Skeletal muscle satellite cell (primary cell): ENCODE results near the gene NOC2L.

Experiments used
- H3K27me3 ChIP-seq: 2 replicates; pipeline ENCODE4 v1.7.0; 2013; ENCODE audit warnings: low read length; ENCODE audit not compliant: control insufficient read depth, insufficient read depth
- H3K36me3 ChIP-seq: 2 replicates; pipeline ENCODE4 v1.7.0; 2013; ENCODE audit warnings: mild to moderate bottlenecking, control low read depth, low read length; ENCODE audit not compliant: insufficient read depth
- H3K4me1 ChIP-seq: 2 replicates; pipeline ENCODE4 v1.7.0; 2013; ENCODE audit warnings: low read length; ENCODE audit not compliant: control insufficient read depth, insufficient read depth
- H3K4me2 ChIP-seq: 2 replicates; pipeline ENCODE4 v1.7.0; 2013; ENCODE audit warnings: mild to moderate bottlenecking, low read length
- H3K4me3 ChIP-seq: 2 replicates; pipeline ENCODE4 v1.7.0; 2013; ENCODE audit warnings: low read length
- H3K9ac ChIP-seq: 2 replicates; pipeline ENCODE4 v1.7.0; 2013; ENCODE audit warnings: mild to moderate bottlenecking, low read depth, low read length, moderate library complexity
- H3K9me3 ChIP-seq: replicated peaks from 2 replicates; pipeline ENCODE4 v1.7.0; 2013; ENCODE audit warnings: mild to moderate bottlenecking, control low read depth, low read length

NOC2L gene

GRCh38 chr1:971751-972506 lies 12.9 kb upstream of the NOC2L start:
- H3K4me2 ChIP-seq, result no peak overlapping the region
- H3K9me3 ChIP-seq, result no peaks in the 10 kb centered on the region
- no peaks in the 10 kb centered on the region for H3K36me3 ChIP-seq
- no peak overlapping the region for H3K4me3 ChIP-seq
- no peak overlapping the region for H3K9ac ChIP-seq
- H3K4me1 ChIP-seq, result peaks cover 13% of the 10 kb centered on the region
- H3K27me3 ChIP-seq, result peaks cover 26% of the 10 kb centered on the region

GRCh38 chr1:970973-971730 lies 12.1 kb upstream of the NOC2L start:
- H3K36me3 ChIP-seq, result no peaks in the 10 kb centered on the region
- peaks cover 16% of the 10 kb centered on the region for H3K4me1 ChIP-seq
- H3K9me3 ChIP-seq, result no peaks in the 10 kb centered on the region
- H3K4me2 ChIP-seq, result no peak overlapping the region
- H3K9ac ChIP-seq, result no peak overlapping the region
- H3K4me3 ChIP-seq, result no peak overlapping the region
- H3K27me3 ChIP-seq, result peaks cover 26% of the 10 kb centered on the region

GRCh38 chr1:970242-970972 lies 11.4 kb upstream of the NOC2L start:
- H3K36me3 ChIP-seq, result no peaks in the 10 kb centered on the region
- H3K27me3 ChIP-seq, result peaks cover 21% of the 10 kb centered on the region
- no peak overlapping the region for H3K4me3 ChIP-seq
- H3K9me3 ChIP-seq, result no peaks in the 10 kb centered on the region
- no peak overlapping the region for H3K9ac ChIP-seq
- H3K4me1 ChIP-seq, result peaks cover 17% of the 10 kb centered on the region
- no peak overlapping the region for H3K4me2 ChIP-seq

- no peak overlapping the region for H3K4me3 ChIP-seq
- peaks cover 20% of the 10 kb centered on the region for H3K27me3 ChIP-seq
- H3K9ac ChIP-seq, result no peak overlapping the region
- H3K9me3 ChIP-seq, result no peaks in the 10 kb centered on the region
- H3K4me2 ChIP-seq, result no peak overlapping the region
- peaks cover 17% of the 10 kb centered on the region for H3K4me1 ChIP-seq
- H3K36me3 ChIP-seq, result no peaks in the 10 kb centered on the region
Measured at GRCh38 chr1:969260-969855, 10.3 kb upstream of the NOC2L start.

GRCh38 chr1:967466-968343 lies 8.6 kb upstream of the NOC2L start:
- Histone ChIP-seq H3K4me1 (peaks cover 17% of the 10 kb centered on the region), H3K9me3 (no peaks in the 10 kb centered on the region), H3K27me3 (peaks cover 16% of the 10 kb centered on the region), H3K36me3 (peaks cover 15% of the 10 kb centered on the region), H3K9ac (no peak overlapping the region), H3K4me3 (no peak overlapping the region), H3K4me2 (peak overlapping the region; percentile 100)

GRCh38 chr1:966704-967300 lies 7.7 kb upstream of the NOC2L start:
- peak overlapping the region; percentile 92 for H3K4me3 ChIP-seq
- H3K9me3 ChIP-seq, result no peaks in the 10 kb centered on the region
- peaks cover 22% of the 10 kb centered on the region for H3K36me3 ChIP-seq
- peaks cover 18% of the 10 kb centered on the region for H3K4me1 ChIP-seq
- H3K27me3 ChIP-seq, result peaks cover 10% of the 10 kb centered on the region
- H3K9ac ChIP-seq, result peak overlapping the region; percentile 78
- H3K4me2 ChIP-seq, result peak overlapping the region; percentile 100

GRCh38 chr1:966135-966703 lies 7.2 kb upstream of the NOC2L start, which contains the start of gene PLEKHN1:
TSS of gene PLEKHN1 (plus strand) at chr1:966482. CDS start at chr1:966532, 50 bp downstream.
- Histone ChIP-seq H3K4me2 (peak within 1 kb of the TSS; percentile 100), H3K9ac (peak within 1 kb of the TSS; percentile 78), H3K9me3 (no peaks in the 10 kb centered on the region), H3K4me1 (peaks cover 23% of the 10 kb centered on the region), H3K36me3 (peaks cover 22% of the 10 kb centered on the region), H3K4me3 (peak within 1 kb of the TSS; percentile 92), H3K27me3 (peaks cover 7% of the 10 kb centered on the region)

- Histone ChIP-seq H3K9me3 (no peaks in the 10 kb centered on the region), H3K4me3 (peak overlapping the region; percentile 92), H3K4me1 (peaks cover 25% of the 10 kb centered on the region), H3K36me3 (peaks cover 22% of the 10 kb centered on the region), H3K9ac (peak overlapping the region; percentile 78), H3K4me2 (peak overlapping the region; percentile 100), H3K27me3 (peaks cover 6% of the 10 kb centered on the region)
Measured at GRCh38 chr1:965526-966134, 6.6 kb upstream of the NOC2L start.

GRCh38 chr1:964691-965525 lies 5.9 kb upstream of the NOC2L start:
- Histone ChIP-seq H3K9ac (no peak overlapping the region), H3K9me3 (no peaks in the 10 kb centered on the region), H3K4me3 (no peak overlapping the region), H3K27me3 (no peaks in the 10 kb centered on the region), H3K4me2 (no peak overlapping the region), H3K4me1 (peaks cover 25% of the 10 kb centered on the region), H3K36me3 (peaks cover 22% of the 10 kb centered on the region)
